ENCODE data around the gene WHRN.

Gene WHRN

GRCh38 chr9:114505187-114506081, at the start of gene WHRN:
Gene WHRN (minus strand): TSS chr9:114505473. CDS start chr9:114504801, 672 bp downstream.
- DNase-seq (ENCODE audit: low read depth), result peak; percentile 80
- peak within 1 kb of the TSS; percentile 48 for H3K4me3 ChIP-seq (ENCODE audit: low read depth, low read length)
- no peak for TF ChIP-seq CTCF (IDR thresholded peaks at IDR 0.05; ENCODE audit: insufficient read depth, low read depth, low read length, missing control alignments)

GRCh38 chr9:114553202-114553601, 47.9 kb upstream of the WHRN start:
- no peak for DNase-seq (ENCODE audit: low read depth)
- TF ChIP-seq CTCF (IDR thresholded peaks at IDR 0.05; ENCODE audit: insufficient read depth, low read depth, low read length, missing control alignments), result no peak
- no peak overlapping the region for H3K4me3 ChIP-seq (ENCODE audit: low read depth, low read length)

- TF ChIP-seq CTCF (IDR thresholded peaks at IDR 0.05; ENCODE audit: insufficient read depth, low read depth, low read length, missing control alignments), result no peak
- no peak overlapping the region for H3K4me3 ChIP-seq (ENCODE audit: low read depth, low read length)
- DNase-seq (ENCODE audit: low read depth), result no peak
Observed at GRCh38 chr9:114552706-114553105, 47.4 kb upstream of the WHRN start.

GRCh38 chr9:114551750-114552685, 46.7 kb upstream of the WHRN start:
- no peak for DNase-seq (ENCODE audit: low read depth)
- H3K4me3 ChIP-seq (ENCODE audit: low read depth, low read length), result no peak overlapping the region
- no peak for TF ChIP-seq CTCF (IDR thresholded peaks at IDR 0.05; ENCODE audit: insufficient read depth, low read depth, low read length, missing control alignments)

GRCh38 chr9:114549697-114550330, 44.5 kb upstream of the WHRN start:
- no peak for DNase-seq (ENCODE audit: low read depth)
- no peak overlapping the region for H3K4me3 ChIP-seq (ENCODE audit: low read depth, low read length)
- TF ChIP-seq CTCF (IDR thresholded peaks at IDR 0.05; ENCODE audit: insufficient read depth, low read depth, low read length, missing control alignments), result no peak

GRCh38 chr9:114546851-114547250, 41.6 kb upstream of the WHRN start:
- no peak for DNase-seq (ENCODE audit: low read depth)
- TF ChIP-seq CTCF (IDR thresholded peaks at IDR 0.05; ENCODE audit: insufficient read depth, low read depth, low read length, missing control alignments), result no peak
- H3K4me3 ChIP-seq (ENCODE audit: low read depth, low read length), result no peak overlapping the region

All from GM12865 (cell line).